Activated naive CD8-positive, alpha-beta T cell treated with anti-CD3 and anti-CD28 coated beads, Interleukin-2, amount 50 U/mL, for 24 hours (primary cell): ENCODE measurements around the gene NFATC2.

ENCODE experiments used
- ATAC-seq: fragments of 150-1000 bp; cut with Tn5 transposase; one replicate; pipeline ENCODE4 v1.10.0; 2021
- DNase-seq: peaks from one replicate; pipeline ENCODE4 v3.0.0; 2021
- H3K27ac Mint-ChIP-seq: one replicate; pipeline ENCODE4 v1.8.0; 2021; ENCODE audit warnings: mild to moderate bottlenecking, mixed read lengths
- H3K27me3 Mint-ChIP-seq: one replicate; pipeline ENCODE4 v1.8.0; 2021; ENCODE audit warnings: mixed read lengths
- H3K36me3 Mint-ChIP-seq: one replicate; pipeline ENCODE4 v1.8.0; 2021; ENCODE audit warnings: low read depth, mixed read lengths
- H3K4me1 Mint-ChIP-seq: one replicate; pipeline ENCODE4 v1.8.0; 2021; ENCODE audit warnings: mixed read lengths
- H3K4me3 Mint-ChIP-seq: one replicate; pipeline ENCODE4 v1.8.0; 2021; ENCODE audit warnings: mild to moderate bottlenecking, moderate library complexity, mixed read lengths
- H3K9me3 Mint-ChIP-seq: one replicate; pipeline ENCODE4 v1.8.0; 2021; ENCODE audit warnings: mixed read lengths

NFATC2 gene

GRCh38 chr20:51432875-51433274 is 109.6 kb downstream of the NFATC2 start:
- H3K27me3 Mint-ChIP-seq = no peaks in the 10 kb centered on the region
- no peak for DNase-seq
- H3K4me3 Mint-ChIP-seq = no peak overlapping the region
- H3K27ac Mint-ChIP-seq = no peak overlapping the region
- no peak for ATAC-seq
- peaks cover 53% of the 10 kb centered on the region for H3K4me1 Mint-ChIP-seq
- H3K36me3 Mint-ChIP-seq = peaks cover 51% of the 10 kb centered on the region
- H3K9me3 Mint-ChIP-seq = no peaks in the 10 kb centered on the region

- no peaks in the 10 kb centered on the region for H3K27me3 Mint-ChIP-seq
- no peaks in the 10 kb centered on the region for H3K9me3 Mint-ChIP-seq
- DNase-seq = no peak
- no peak for ATAC-seq
- no peak overlapping the region for H3K4me3 Mint-ChIP-seq
- peaks cover 53% of the 10 kb centered on the region for H3K4me1 Mint-ChIP-seq
- H3K27ac Mint-ChIP-seq = no peak overlapping the region
- peaks cover 52% of the 10 kb centered on the region for H3K36me3 Mint-ChIP-seq
These were observed 110.2 kb downstream of the NFATC2 start for GRCh38 chr20:51432251-51432784.

- no peak for DNase-seq
- H3K4me3 Mint-ChIP-seq = no peak overlapping the region
- H3K4me1 Mint-ChIP-seq = peaks cover 60% of the 10 kb centered on the region
- ATAC-seq = no peak
- no peaks in the 10 kb centered on the region for H3K27me3 Mint-ChIP-seq
- H3K27ac Mint-ChIP-seq = peak overlapping the region; percentile 36
- H3K9me3 Mint-ChIP-seq = no peaks in the 10 kb centered on the region
- peaks cover 47% of the 10 kb centered on the region for H3K36me3 Mint-ChIP-seq
These were observed 111.2 kb downstream of the NFATC2 start for GRCh38 chr20:51431321-51431720.

GRCh38 chr20:51430198-51430950 is 112.1 kb downstream of the NFATC2 start:
- Mint-ChIP-seq H3K4me3 (no peak overlapping the region), H3K9me3 (no peaks in the 10 kb centered on the region), H3K4me1 (peaks cover 67% of the 10 kb centered on the region), H3K36me3 (peaks cover 43% of the 10 kb centered on the region), H3K27me3 (no peaks in the 10 kb centered on the region), H3K27ac (no peak overlapping the region)
- DNase-seq = no peak
- ATAC-seq = no peak

- no peaks in the 10 kb centered on the region for H3K27me3 Mint-ChIP-seq
- H3K27ac Mint-ChIP-seq = no peak overlapping the region
- H3K4me1 Mint-ChIP-seq = peaks cover 66% of the 10 kb centered on the region
- no peaks in the 10 kb centered on the region for H3K9me3 Mint-ChIP-seq
- H3K4me3 Mint-ChIP-seq = no peak overlapping the region
- DNase-seq (no peak), ATAC-seq (peak; percentile 23)
- peaks cover 39% of the 10 kb centered on the region for H3K36me3 Mint-ChIP-seq
These were observed 112.8 kb downstream of the NFATC2 start for GRCh38 chr20:51429696-51430095.

- H3K27me3 Mint-ChIP-seq = no peaks in the 10 kb centered on the region
- no peak for DNase-seq
- H3K9me3 Mint-ChIP-seq = no peaks in the 10 kb centered on the region
- H3K27ac Mint-ChIP-seq = no peak overlapping the region
- peaks cover 38% of the 10 kb centered on the region for H3K36me3 Mint-ChIP-seq
- H3K4me3 Mint-ChIP-seq = no peak overlapping the region
- peaks cover 72% of the 10 kb centered on the region for H3K4me1 Mint-ChIP-seq
- no peak for ATAC-seq
These were observed 113.4 kb downstream of the NFATC2 start for GRCh38 chr20:51429144-51429482.

GRCh38 chr20:51428401-51429143 is 113.9 kb downstream of the NFATC2 start:
- Mint-ChIP-seq H3K9me3 (no peaks in the 10 kb centered on the region), H3K4me3 (no peak overlapping the region), H3K36me3 (peaks cover 37% of the 10 kb centered on the region), H3K4me1 (peaks cover 78% of the 10 kb centered on the region), H3K27me3 (no peaks in the 10 kb centered on the region), H3K27ac (no peak overlapping the region)
- no peak for ATAC-seq
- DNase-seq = no peak

- H3K9me3 Mint-ChIP-seq = no peaks in the 10 kb centered on the region
- no peak overlapping the region for H3K4me3 Mint-ChIP-seq
- peak overlapping the region; percentile 4 for H3K27ac Mint-ChIP-seq
- H3K36me3 Mint-ChIP-seq = peaks cover 30% of the 10 kb centered on the region
- ATAC-seq = no peak
- no peaks in the 10 kb centered on the region for H3K27me3 Mint-ChIP-seq
- no peak for DNase-seq
- H3K4me1 Mint-ChIP-seq = peaks cover 80% of the 10 kb centered on the region
These were observed 114.7 kb downstream of the NFATC2 start for GRCh38 chr20:51427651-51428291.

- Mint-ChIP-seq H3K27ac (peak overlapping the region; percentile 90), H3K36me3 (peaks cover 29% of the 10 kb centered on the region), H3K4me1 (peaks cover 83% of the 10 kb centered on the region), H3K27me3 (no peaks in the 10 kb centered on the region), H3K9me3 (no peaks in the 10 kb centered on the region), H3K4me3 (no peak overlapping the region)
- DNase-seq (no peak), ATAC-seq (no peak)
These were observed 115.5 kb downstream of the NFATC2 start for GRCh38 chr20:51426718-51427650.

- H3K27ac Mint-ChIP-seq = peak overlapping the region; percentile 90
- DNase-seq (peak; percentile 28), ATAC-seq (peak; percentile 40)
- peaks cover 30% of the 10 kb centered on the region for H3K36me3 Mint-ChIP-seq
- H3K27me3 Mint-ChIP-seq = no peaks in the 10 kb centered on the region
- H3K9me3 Mint-ChIP-seq = no peaks in the 10 kb centered on the region
- H3K4me1 Mint-ChIP-seq = peaks cover 74% of the 10 kb centered on the region
- peak overlapping the region; percentile 3 for H3K4me3 Mint-ChIP-seq
These were observed 117.0 kb downstream of the NFATC2 start for GRCh38 chr20:51425347-51426106.

GRCh38 chr20:51424270-51425117 is 118.0 kb downstream of the NFATC2 start:
- no peak for DNase-seq
- Mint-ChIP-seq H3K4me1 (peaks cover 77% of the 10 kb centered on the region), H3K4me3 (peak overlapping the region; percentile 27), H3K9me3 (no peaks in the 10 kb centered on the region), H3K36me3 (peaks cover 36% of the 10 kb centered on the region), H3K27ac (peak overlapping the region; percentile 90), H3K27me3 (no peaks in the 10 kb centered on the region)
- peak; percentile 68 for ATAC-seq

- Mint-ChIP-seq H3K4me3 (peak overlapping the region; percentile 27), H3K27me3 (no peaks in the 10 kb centered on the region), H3K4me1 (peaks cover 78% of the 10 kb centered on the region), H3K36me3 (peaks cover 37% of the 10 kb centered on the region), H3K27ac (peak overlapping the region; percentile 90), H3K9me3 (no peaks in the 10 kb centered on the region)
- no peak for ATAC-seq
- DNase-seq = no peak
These were observed 118.7 kb downstream of the NFATC2 start for GRCh38 chr20:51423810-51424209.

- ATAC-seq (peak; percentile 60), DNase-seq (no peak)
- Mint-ChIP-seq H3K27me3 (no peaks in the 10 kb centered on the region), H3K4me1 (peaks cover 77% of the 10 kb centered on the region), H3K9me3 (no peaks in the 10 kb centered on the region), H3K4me3 (peak overlapping the region; percentile 25), H3K36me3 (peaks cover 38% of the 10 kb centered on the region), H3K27ac (peak overlapping the region; percentile 90)
These were observed 119.2 kb downstream of the NFATC2 start for GRCh38 chr20:51423290-51423667.
